ENCODE data around the gene MAGEA9B.
"Not testable (repeated sequence)": the region's sequence is repeated elsewhere in the genome, so short reads cannot be mapped to it uniquely, and the experiment has no call there.

DNA sequence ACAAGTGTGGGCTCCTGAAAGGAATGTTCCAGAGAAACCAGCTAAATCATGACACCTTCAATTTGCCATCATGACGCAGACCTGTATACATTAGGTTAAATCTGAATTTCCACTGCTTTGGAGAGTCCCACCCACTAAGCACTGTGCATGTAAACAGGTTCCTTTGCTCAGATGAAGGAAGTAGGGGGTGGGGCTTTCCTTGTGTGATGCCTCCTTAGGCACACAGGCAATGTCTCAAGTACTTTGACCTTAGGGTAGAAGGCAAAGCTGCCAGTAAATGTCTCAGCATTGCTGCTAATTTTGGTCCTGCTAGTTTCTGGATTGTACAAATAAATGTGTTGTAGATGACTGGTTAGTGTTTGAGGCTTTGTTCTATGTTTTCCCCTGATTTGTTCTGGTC lies 40.3 kb downstream of the MAGEA9B start:
- TF ChIP-seq, protein P1, sequence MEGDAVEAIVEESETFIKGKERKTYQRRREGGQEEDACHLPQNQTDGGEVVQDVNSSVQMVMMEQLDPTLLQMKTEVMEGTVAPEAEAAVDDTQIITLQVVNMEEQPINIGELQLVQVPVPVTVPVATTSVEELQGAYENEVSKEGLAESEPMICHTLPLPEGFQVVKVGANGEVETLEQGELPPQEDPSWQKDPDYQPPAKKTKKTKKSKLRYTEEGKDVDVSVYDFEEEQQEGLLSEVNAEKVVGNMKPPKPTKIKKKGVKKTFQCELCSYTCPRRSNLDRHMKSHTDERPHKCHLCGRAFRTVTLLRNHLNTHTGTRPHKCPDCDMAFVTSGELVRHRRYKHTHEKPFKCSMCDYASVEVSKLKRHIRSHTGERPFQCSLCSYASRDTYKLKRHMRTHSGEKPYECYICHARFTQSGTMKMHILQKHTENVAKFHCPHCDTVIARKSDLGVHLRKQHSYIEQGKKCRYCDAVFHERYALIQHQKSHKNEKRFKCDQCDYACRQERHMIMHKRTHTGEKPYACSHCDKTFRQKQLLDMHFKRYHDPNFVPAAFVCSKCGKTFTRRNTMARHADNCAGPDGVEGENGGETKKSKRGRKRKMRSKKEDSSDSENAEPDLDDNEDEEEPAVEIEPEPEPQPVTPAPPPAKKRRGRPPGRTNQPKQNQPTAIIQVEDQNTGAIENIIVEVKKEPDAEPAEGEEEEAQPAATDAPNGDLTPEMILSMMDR (IDR thresholded peaks at IDR 0.05; ENCODE audit: insufficient read depth, low read length), result not testable (repeated sequence)
- TF ChIP-seq, protein P2, sequence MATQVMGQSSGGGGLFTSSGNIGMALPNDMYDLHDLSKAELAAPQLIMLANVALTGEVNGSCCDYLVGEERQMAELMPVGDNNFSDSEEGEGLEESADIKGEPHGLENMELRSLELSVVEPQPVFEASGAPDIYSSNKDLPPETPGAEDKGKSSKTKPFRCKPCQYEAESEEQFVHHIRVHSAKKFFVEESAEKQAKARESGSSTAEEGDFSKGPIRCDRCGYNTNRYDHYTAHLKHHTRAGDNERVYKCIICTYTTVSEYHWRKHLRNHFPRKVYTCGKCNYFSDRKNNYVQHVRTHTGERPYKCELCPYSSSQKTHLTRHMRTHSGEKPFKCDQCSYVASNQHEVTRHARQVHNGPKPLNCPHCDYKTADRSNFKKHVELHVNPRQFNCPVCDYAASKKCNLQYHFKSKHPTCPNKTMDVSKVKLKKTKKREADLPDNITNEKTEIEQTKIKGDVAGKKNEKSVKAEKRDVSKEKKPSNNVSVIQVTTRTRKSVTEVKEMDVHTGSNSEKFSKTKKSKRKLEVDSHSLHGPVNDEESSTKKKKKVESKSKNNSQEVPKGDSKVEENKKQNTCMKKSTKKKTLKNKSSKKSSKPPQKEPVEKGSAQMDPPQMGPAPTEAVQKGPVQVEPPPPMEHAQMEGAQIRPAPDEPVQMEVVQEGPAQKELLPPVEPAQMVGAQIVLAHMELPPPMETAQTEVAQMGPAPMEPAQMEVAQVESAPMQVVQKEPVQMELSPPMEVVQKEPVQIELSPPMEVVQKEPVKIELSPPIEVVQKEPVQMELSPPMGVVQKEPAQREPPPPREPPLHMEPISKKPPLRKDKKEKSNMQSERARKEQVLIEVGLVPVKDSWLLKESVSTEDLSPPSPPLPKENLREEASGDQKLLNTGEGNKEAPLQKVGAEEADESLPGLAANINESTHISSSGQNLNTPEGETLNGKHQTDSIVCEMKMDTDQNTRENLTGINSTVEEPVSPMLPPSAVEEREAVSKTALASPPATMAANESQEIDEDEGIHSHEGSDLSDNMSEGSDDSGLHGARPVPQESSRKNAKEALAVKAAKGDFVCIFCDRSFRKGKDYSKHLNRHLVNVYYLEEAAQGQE (IDR thresholded peaks at IDR 0.05; ENCODE audit: insufficient replicate concordance, low read depth), result not testable (repeated sequence)
- not testable (repeated sequence) for TF ChIP-seq GABPA (IDR thresholded peaks at IDR 0.05; ENCODE audit: low read depth); POLR2AphosphoS5 (IDR thresholded peaks at IDR 0.05; ENCODE audit: low read depth); SPI1 (IDR thresholded peaks at IDR 0.05; ENCODE audit: borderline replicate concordance, low read depth)
